ENCODE measurements around the gene DLGAP1.
"Not testable (repeated sequence)": the region's sequence is repeated elsewhere in the genome, so short reads cannot be mapped to it uniquely, and the experiment has no call there.

Gene DLGAP1

DNA sequence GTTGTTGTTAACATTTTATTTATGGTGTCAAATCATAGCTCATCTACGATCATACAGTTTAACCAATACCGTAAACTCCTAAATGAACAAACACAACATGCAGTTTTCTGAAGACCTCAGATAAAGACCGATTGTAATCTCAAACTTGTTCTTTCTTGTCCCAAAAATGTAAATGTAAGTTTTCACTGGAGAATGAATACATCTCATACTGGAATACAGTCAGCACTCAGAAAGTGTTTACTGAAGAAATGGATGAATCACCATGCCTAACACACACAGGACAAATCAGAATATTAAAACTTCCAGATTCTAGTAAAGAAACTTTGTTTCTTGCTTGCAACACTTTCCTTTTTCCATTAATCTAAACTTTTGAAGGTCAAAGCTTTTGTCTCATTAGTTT lies 380.5 kb downstream of the DLGAP1 start:
- DNase-seq (ENCODE audit: low spot score), result no peak

- DNase-seq (ENCODE audit: low spot score), result no peak
Observed at GRCh38 chr18:4069183-4069582, 385.9 kb downstream of the DLGAP1 start.

DNA sequence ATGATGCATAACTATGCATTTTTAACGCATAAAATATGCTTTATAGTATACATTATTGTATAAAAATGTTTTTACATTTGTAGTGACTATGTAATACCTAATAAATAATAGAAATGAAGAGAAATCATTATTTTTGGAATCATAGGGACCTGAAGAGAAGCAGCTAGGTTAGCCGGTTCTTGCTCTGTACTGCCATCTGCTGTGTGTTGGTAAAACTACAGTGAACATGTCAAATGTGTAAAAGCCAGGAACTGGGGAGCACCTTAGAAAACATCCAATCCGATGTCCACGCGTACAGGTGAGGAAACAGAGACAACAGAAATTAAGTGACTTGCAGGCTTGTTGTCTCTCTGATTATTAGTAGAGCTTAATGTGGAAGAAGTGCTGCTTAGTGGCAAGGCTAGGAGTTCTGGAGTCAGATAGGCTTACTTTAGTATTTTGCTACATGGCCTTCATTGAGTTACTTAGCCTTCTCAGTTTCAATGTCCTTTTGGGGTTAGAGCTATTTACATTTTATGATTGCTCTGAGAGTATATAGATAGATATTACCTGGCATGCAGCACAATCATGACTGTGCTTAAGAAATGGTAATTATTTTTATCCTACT lies 386.5 kb downstream of the DLGAP1 start:
- DNase-seq (ENCODE audit: low spot score), result peak; percentile 32

GRCh38 chr18:4063545-4063944 lies 391.6 kb downstream of the DLGAP1 start:
- no peak for DNase-seq (ENCODE audit: low spot score)

- DNase-seq (ENCODE audit: low spot score), result no peak
Observed at GRCh38 chr18:4060427-4061281, 394.5 kb downstream of the DLGAP1 start.

GRCh38 chr18:4058179-4058578 lies 396.9 kb downstream of the DLGAP1 start:
- no peak for DNase-seq (ENCODE audit: low spot score)

DNA sequence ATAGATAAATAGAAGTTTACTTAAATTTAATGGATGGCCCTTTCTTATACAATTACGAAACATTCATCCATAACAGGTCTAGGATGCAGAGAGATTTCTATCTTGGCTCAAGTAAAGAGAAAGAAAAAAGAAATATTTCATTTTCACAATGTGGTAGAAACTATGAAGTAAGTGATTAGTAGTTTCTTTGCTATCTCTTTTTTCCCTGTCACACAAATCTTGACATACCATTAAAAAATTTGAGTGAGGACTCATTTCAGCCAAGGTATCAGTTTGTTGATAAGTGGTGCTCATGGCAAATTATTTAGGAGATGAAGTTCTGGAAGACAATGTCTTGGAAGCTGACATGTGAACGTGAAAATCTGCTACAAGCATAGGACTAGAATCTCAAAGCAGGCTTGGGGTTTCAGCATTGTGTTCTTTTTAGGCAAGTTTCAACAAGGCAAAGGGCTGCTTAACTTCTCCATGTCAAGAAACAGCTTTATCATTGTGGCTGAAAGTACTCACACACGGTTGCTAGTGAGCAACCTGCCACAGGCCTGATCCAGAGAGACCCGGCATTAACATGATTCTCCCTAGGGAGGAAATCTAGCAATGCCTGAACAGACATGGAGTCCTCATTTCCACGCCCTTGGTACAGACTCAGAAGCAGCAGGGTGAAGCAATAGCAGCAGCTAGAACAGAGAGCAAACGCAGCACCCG lies 414.6 kb downstream of the DLGAP1 start:
- DNase-seq (ENCODE audit: low spot score), result no peak

DNA sequence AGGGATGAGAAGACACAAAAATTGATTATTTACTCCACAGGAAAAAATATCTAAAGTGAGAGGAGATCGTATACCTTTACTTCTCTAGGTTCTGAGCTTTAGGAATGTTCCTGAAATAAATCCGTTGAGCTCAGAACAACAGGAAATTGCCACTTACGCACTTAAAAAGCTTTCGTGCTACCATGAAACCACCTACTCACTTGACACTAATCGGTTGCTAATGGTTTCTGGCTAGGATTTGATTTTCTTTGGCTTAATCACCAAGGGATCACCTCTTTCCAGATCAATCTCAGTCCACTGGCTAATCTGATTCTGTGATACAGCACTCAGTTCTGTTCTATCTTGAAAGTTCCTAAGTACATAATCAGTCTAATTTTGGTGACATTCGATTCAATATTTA lies 419.6 kb downstream of the DLGAP1 start:
- DNase-seq (ENCODE audit: low spot score), result no peak

DNA sequence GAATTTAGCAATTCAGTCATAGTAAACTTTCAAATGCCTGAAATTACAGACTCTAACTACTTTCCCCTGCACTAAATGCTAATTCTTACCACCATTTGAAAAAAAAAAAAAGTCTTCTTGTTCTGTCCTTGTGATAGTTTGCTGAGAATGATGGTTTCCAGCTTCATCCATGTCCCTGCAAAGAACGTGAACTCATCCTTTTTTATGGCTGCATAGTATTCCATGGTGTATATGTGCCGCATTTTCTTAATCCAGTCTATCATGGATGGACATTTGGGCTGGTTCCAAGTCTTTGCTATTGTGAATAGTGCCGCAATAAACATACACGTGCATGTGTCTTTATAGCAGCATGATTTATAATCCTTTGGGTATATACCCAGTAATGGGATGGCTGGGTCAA lies 420.3 kb downstream of the DLGAP1 start:
- DNase-seq (ENCODE audit: low spot score), result not testable (repeated sequence)

DNA sequence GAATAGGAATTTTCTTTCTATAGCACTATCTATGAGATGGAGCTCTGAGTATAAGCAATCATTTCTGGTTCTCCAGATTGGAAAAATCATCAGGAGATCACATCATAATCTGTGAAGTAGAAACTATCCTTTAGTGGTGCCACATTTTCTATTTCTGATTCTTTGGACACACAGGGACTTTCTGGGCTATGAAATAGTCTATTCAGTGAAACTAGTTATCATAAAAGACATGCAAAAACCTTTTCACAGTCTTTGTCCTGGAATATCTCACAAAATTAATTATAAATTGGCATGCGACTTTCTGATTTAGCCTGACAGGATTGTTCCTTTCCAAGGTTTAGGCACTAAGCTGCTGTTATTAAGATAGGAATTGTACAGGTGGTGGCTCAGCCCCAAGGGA lies 428.6 kb downstream of the DLGAP1 start:
- DNase-seq (ENCODE audit: low spot score), result no peak

- DNase-seq (ENCODE audit: low spot score), result no peak
Observed at GRCh38 chr18:4024702-4025101, 430.4 kb downstream of the DLGAP1 start.

GRCh38 chr18:4022749-4023148 lies 432.4 kb downstream of the DLGAP1 start:
- DNase-seq (ENCODE audit: low spot score), result not testable (repeated sequence)

- no peak for DNase-seq (ENCODE audit: low spot score)
Observed at GRCh38 chr18:4020026-4020425, 435.1 kb downstream of the DLGAP1 start.

GRCh38 chr18:4017480-4017879 lies 437.6 kb downstream of the DLGAP1 start:
- no peak for DNase-seq (ENCODE audit: low spot score)

GRCh38 chr18:4016391-4017049 lies 438.6 kb downstream of the DLGAP1 start:
- no peak for DNase-seq (ENCODE audit: low spot score)

DNA sequence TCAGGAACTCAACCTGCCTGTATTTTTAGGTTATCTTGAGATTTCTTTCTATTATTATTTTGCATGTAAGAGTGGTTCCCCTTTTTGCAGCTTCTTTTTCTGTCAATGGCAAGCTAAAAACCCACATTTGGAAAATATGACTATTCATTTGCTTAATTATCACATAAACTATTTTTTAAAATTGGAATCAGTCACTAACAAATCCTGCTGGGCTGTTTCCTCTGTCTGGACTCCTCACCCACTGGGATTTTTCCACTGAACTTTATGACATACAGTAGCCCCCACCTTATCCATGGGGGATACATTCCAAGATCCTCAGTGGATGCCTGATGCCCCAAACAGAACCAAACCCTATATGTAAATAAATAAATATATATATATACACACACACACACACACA lies 447.3 kb downstream of the DLGAP1 start:
- DNase-seq (ENCODE audit: low spot score), result no peak

DNA sequence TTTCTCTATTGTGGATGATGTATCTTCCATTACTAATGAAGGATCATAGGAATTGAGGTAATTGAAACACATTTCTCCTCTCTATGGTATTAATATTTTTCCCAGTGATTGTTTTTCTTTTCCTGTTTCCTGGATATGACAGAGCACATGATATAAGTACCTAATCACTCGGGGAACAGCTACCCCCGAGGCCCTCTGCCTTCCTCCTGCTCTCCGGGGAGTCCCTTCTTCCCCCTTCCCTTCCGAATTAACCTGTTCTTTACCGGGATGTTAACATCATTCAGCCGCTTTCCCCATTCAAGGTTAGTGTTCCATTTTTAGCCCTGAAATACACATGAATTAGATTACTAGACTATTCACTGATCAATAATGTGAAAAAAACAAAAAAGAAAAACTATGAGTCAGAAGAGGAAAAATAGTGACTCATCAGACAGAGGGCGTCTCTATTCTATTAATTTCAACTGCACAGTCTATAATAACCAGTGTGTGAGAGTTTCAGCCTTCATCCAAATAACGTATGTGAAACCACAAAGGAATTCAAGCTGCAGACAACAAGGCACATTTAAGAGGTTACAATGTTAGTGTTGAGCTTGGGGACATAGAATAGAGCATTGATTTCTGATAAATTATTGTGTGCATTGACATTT lies 450.8 kb downstream of the DLGAP1 start:
- no peak for DNase-seq (ENCODE audit: low spot score)

GRCh38 chr18:3998698-3999333 lies 456.3 kb downstream of the DLGAP1 start:
- peak; percentile 9 for DNase-seq (ENCODE audit: low spot score)

DNA sequence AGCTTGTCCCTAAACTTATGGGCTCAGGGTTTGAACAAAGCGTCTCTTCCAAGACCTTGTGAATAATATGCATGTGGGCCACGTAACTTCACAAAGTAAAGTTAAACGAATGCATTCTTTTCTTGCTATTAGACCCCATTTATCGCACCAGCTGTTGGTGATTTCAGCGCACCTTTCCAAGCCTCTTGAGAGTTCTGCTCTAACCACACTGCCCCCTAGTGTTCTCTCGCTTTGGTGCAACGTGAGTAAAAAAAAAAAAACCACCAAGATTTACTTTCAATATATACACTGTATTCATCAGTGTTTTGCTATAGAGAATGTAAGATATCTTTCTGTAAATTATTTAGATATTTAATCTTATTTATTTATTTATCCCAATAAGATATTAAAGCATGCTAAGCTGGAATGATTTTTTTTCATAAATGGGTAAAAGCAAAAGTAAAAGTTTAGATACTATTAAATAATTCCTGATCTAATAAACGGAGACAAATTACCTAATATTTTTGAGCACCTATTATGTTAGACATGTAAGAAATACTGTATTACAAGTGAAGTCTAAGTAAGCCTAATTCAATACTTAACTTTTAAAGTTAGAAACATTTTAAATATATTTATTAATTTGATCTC lies 459.5 kb downstream of the DLGAP1 start:
- peak; percentile 48 for DNase-seq (ENCODE audit: low spot score)

- no peak for DNase-seq (ENCODE audit: low spot score)
Observed at GRCh38 chr18:3993941-3994687, 461.0 kb downstream of the DLGAP1 start.
